Thoracic aorta (tissue), 2 donors: ENCODE measurements around the gene TEX12. TPM values are rescaled to one million over a fixed set of nuclear protein-coding genes. Genes with fewer than 3 reads are reported as not detected.
"Not testable (repeated sequence)": the region's sequence is repeated elsewhere in the genome, so short reads cannot be mapped to it uniquely, and the experiment has no call there.

Source experiments
- ATAC-seq: fragments of 150-250 bp; one replicate; pipeline ENCODE4 v1.8.0; 2017; ENCODE audit warnings: low read depth; ENCODE audit not compliant: insufficient number of reproducible peaks, low FRiP score
- DNase-seq: peaks from one replicate; pipeline ENCODE4 v3.0.0-alpha.2; 2020; ENCODE audit warnings: low spot score
- H3K27ac ChIP-seq, 2 donors: fragments of 200-600 bp; sonication (generic); 1 replicate in 1 of 2; 2 replicates in 1 of 2; pipeline ENCODE4 v1.5.1; 2016; ENCODE audit warnings: mild to moderate bottlenecking in 2 of 2, moderate library complexity in 2 of 2
- H3K27me3 ChIP-seq: fragments of 200-600 bp; sonication (generic); replicated peaks from 2 replicates; pipeline ENCODE4 v1.6.0; 2016; ENCODE audit warnings: mild to moderate bottlenecking; ENCODE audit not compliant: insufficient read depth
- H3K36me3 ChIP-seq: fragments of 200-600 bp; sonication (generic); one replicate; pipeline ENCODE4 v1.5.1; 2016
- H3K4me1 ChIP-seq, 2 donors: fragments of 200-600 bp; sonication (generic); 1 replicate in 1 of 2; 2 replicates in 1 of 2; pipeline versions ENCODE4 v1.5.1 to v1.6.0; 2016; ENCODE audit warnings: low read depth in 2 of 2, mild to moderate bottlenecking in 1 of 2; ENCODE audit not compliant: control insufficient read depth in 1 of 2
- H3K4me3 ChIP-seq: fragments of 200-600 bp; sonication (generic); 2 replicates; pipeline ENCODE4 v1.5.1; 2016; ENCODE audit warnings: mild to moderate bottlenecking
- H3K9me3 ChIP-seq: fragments of 200-600 bp; sonication (generic); 2 replicates; pipeline ENCODE4 v1.5.1; 2016
- CTCF ChIP-seq: fragments of 200-600 bp; sonication (generic); IDR thresholded peaks from one replicate; pipeline ENCODE4 v1.5.1; 2019; ENCODE audit warnings: antibody characterized with exemption
- total RNA-seq, 2 donors: library from RNA; depleted of rRNA; stranded (reverse); fragments of >200 nt; gene quantifications; one replicate each; pipeline versions ENCODE4 v1.1.0 to v1.2.3, GENCODE V29; 2016

TEX12 gene
- total RNA-seq, 2 donors from 2014 or later, result 0.54 to 1.4 TPM

- Histone ChIP-seq H3K4me1 (no peaks in the 10 kb centered on the region), H3K36me3 (no peaks in the 10 kb centered on the region), H3K9me3 (no peaks in the 10 kb centered on the region), H3K27me3 (no peaks in the 10 kb centered on the region), H3K4me3 (no peak overlapping the region), H3K27ac (no peak overlapping the region)
- ATAC-seq (no peak), DNase-seq (no peak)
- TF ChIP-seq CTCF, result no peak
Measured at GRCh38 chr11:112196519-112197087, 29.4 kb downstream of the TEX12 start.

GRCh38 chr11:112199101-112199500 is 31.9 kb downstream of the TEX12 start:
- not testable (repeated sequence) for H3K27me3 ChIP-seq, H3K4me3 ChIP-seq, H3K4me1 ChIP-seq, H3K27ac ChIP-seq, H3K36me3 ChIP-seq, H3K9me3 ChIP-seq, DNase-seq, ATAC-seq

GRCh38 chr11:112200252-112200651 is 33.1 kb downstream of the TEX12 start:
- DNase-seq (no peak), ATAC-seq (no peak)
- Histone ChIP-seq H3K4me1 (no peaks in the 10 kb centered on the region), H3K9me3 (no peaks in the 10 kb centered on the region), H3K27ac (no peak overlapping the region), H3K4me3 (no peak overlapping the region), H3K27me3 (no peaks in the 10 kb centered on the region), H3K36me3 (no peaks in the 10 kb centered on the region)
- TF ChIP-seq CTCF, result no peak

GRCh38 chr11:112206071-112206470 is 38.9 kb downstream of the TEX12 start:
- no peak for TF ChIP-seq CTCF
- Histone ChIP-seq H3K4me1 (no peaks in the 10 kb centered on the region), H3K27ac (no peak overlapping the region), H3K27me3 (no peaks in the 10 kb centered on the region), H3K9me3 (no peaks in the 10 kb centered on the region), H3K4me3 (no peak overlapping the region), H3K36me3 (no peaks in the 10 kb centered on the region)
- DNase-seq (no peak), ATAC-seq (no peak)

- no peak for ATAC-seq
Measured at GRCh38 chr11:112210890-112211289, 43.7 kb downstream of the TEX12 start.

More at GRCh38 chr11:112210890-112211289, 43.7 kb downstream of the TEX12 start:
- Histone ChIP-seq H3K4me3 (no peak overlapping the region), H3K4me1 (no peaks in the 10 kb centered on the region), H3K27me3 (no peaks in the 10 kb centered on the region), H3K36me3 (no peaks in the 10 kb centered on the region), H3K9me3 (no peaks in the 10 kb centered on the region), H3K27ac (no peak overlapping the region)
- no peak for DNase-seq
- TF ChIP-seq CTCF, result no peak
